NOMO-1 treated with dmso at 0.1 percent for 144 hours (cell line): ENCODE measurements around the gene TUBB4B.

Source experiments
- DNase-seq: peaks from one replicate; lab custom pipeline; 2025; ENCODE audit not compliant: unreplicated experiment; lab: John Stamatoyannopoulos, UW

The TUBB4B gene

GRCh38 chr9:137225699-137226331 lies 15.3 kb upstream of the TUBB4B start:
- no peak for DNase-seq

- no peak for DNase-seq
Observed at GRCh38 chr9:137226338-137227053, 14.6 kb upstream of the TUBB4B start.

GRCh38 chr9:137227054-137227852 lies 13.8 kb upstream of the TUBB4B start, which contains the start of gene RNF224:
Gene RNF224, plus strand, starts transcription at chr9:137227502. Its CDS starts 834 bp downstream, at chr9:137228336.
- DNase-seq = peak; percentile 67

- DNase-seq = no peak
Observed at GRCh38 chr9:137227853-137228505, 13.1 kb upstream of the TUBB4B start.

- DNase-seq = no peak
Observed at GRCh38 chr9:137228506-137228967, 12.6 kb upstream of the TUBB4B start.

- no peak for DNase-seq
Observed at GRCh38 chr9:137228968-137229896, 11.9 kb upstream of the TUBB4B start.

GRCh38 chr9:137229903-137230704 lies 11.0 kb upstream of the TUBB4B start:
- no peak for DNase-seq

- no peak for DNase-seq
Observed at GRCh38 chr9:137230705-137231371, 10.2 kb upstream of the TUBB4B start, which contains the start of gene SLC34A3. Gene SLC34A3, plus strand, starts transcription at chr9:137230901. Its CDS starts 802 bp downstream, at chr9:137231703.

- DNase-seq = no peak
Observed at GRCh38 chr9:137231372-137232039, 9.6 kb upstream of the TUBB4B start.

- no peak for DNase-seq
Observed at GRCh38 chr9:137232101-137232500, 9.0 kb upstream of the TUBB4B start.

GRCh38 chr9:137232510-137232909 lies 8.6 kb upstream of the TUBB4B start:
- DNase-seq = no peak

GRCh38 chr9:137233143-137233980 lies 7.7 kb upstream of the TUBB4B start:
- no peak for DNase-seq

- no peak for DNase-seq
Observed at GRCh38 chr9:137234055-137234697, 6.9 kb upstream of the TUBB4B start.

- DNase-seq = no peak
Observed at GRCh38 chr9:137234758-137235423, 6.2 kb upstream of the TUBB4B start.

GRCh38 chr9:137235424-137236237 lies 5.5 kb upstream of the TUBB4B start:
- DNase-seq = no peak
